BJ (cell line): ENCODE data around the gene LHB. TPM values are rescaled to one million over a fixed set of nuclear protein-coding genes. Genes with fewer than 3 reads are reported as not detected.
A peak's percentile ranks its signal among the peaks of the same experiment; 100 is the strongest.

Experiments
- CTCF ChIA-PET: fragments of 350-600 bp; formaldehyde crosslinking; extraction: SDS; loops from one replicate; lab custom pipeline; 2021; ENCODE audit warnings: antibody characterized with exemption, inconsistent platforms; lab: Yijun Ruan, JAX
- POLR2A ChIA-PET: fragments of 300-600 bp; sonication (Branson Sonifier 250); formaldehyde crosslinking; extraction: SDS; loops from one replicate; lab custom pipeline; 2021; ENCODE audit warnings: antibody characterized with exemption; lab: Charles Lee
- DNase-seq: peaks from one replicate; pipeline ENCODE4 v3.0.0-alpha.2; 2011; ENCODE audit warnings: low read depth
- H3K27me3 ChIP-seq: 2 replicates; pipeline ENCODE4 v1.6.0; 2011; ENCODE audit warnings: low read length; ENCODE audit not compliant: control insufficient read depth, insufficient read depth
- H3K36me3 ChIP-seq: 2 replicates; pipeline ENCODE4 v1.5.1; 2011; ENCODE audit warnings: low read length; ENCODE audit not compliant: control insufficient read depth, insufficient read depth
- H3K4me3 ChIP-seq: 2 replicates; pipeline ENCODE4 v1.5.1; 2011; ENCODE audit warnings: low read depth, mild to moderate bottlenecking, control low read depth, low read length
- polyA plus RNA-seq: library from polyadenylated mRNA; depleted of rRNA; stranded (reverse); fragments of >200 nt; gene quantifications from 2 replicates; pipeline ENCODE4 v1.2.3, GENCODE V29; 2011
- TF ChIP-seq, protein P1 (sequence below): IDR thresholded peaks from 2 replicates; pipeline ENCODE4 v1.5.1; 2011; ENCODE audit warnings: low read depth, mild to moderate bottlenecking, control low read depth, inconsistent platforms, low read length, moderate library complexity; ENCODE audit not compliant: insufficient read depth

The LHB gene
- polyA plus RNA-seq, 1 experiment = not detected

GRCh38 chr19:49017666-49018351, 918 bp upstream of the LHB start:
- ChIA-PET CTCF (interaction anchor here (0.9 to 6.1 kb wide), 11 partner anchors 9 to 236 kb away, joined by 3 to 34 read pairs (median 3); partner anchors contain the start of gene RUVBL2), POLR2A (no interaction called here)
- Histone ChIP-seq H3K4me3 (peak overlapping the region; percentile 45), H3K36me3 (peaks cover 3% of the 10 kb centered on the region; the same call in 1 of the 2 replicates), H3K27me3 (no peaks in the 10 kb centered on the region)
- no peak for DNase-seq
- TF ChIP-seq, protein P1, sequence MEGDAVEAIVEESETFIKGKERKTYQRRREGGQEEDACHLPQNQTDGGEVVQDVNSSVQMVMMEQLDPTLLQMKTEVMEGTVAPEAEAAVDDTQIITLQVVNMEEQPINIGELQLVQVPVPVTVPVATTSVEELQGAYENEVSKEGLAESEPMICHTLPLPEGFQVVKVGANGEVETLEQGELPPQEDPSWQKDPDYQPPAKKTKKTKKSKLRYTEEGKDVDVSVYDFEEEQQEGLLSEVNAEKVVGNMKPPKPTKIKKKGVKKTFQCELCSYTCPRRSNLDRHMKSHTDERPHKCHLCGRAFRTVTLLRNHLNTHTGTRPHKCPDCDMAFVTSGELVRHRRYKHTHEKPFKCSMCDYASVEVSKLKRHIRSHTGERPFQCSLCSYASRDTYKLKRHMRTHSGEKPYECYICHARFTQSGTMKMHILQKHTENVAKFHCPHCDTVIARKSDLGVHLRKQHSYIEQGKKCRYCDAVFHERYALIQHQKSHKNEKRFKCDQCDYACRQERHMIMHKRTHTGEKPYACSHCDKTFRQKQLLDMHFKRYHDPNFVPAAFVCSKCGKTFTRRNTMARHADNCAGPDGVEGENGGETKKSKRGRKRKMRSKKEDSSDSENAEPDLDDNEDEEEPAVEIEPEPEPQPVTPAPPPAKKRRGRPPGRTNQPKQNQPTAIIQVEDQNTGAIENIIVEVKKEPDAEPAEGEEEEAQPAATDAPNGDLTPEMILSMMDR = peak; percentile 74

- H3K36me3 ChIP-seq = peaks cover 11% of the 10 kb centered on the region
- ChIA-PET CTCF (interaction anchor here (1.4 kb wide), 1 partner anchor 16 kb away, joined by 5 read pairs; no protein-coding TSS in a partner anchor), POLR2A (no interaction called here)
- no peak overlapping the region for H3K4me3 ChIP-seq
- no peak for DNase-seq
- H3K27me3 ChIP-seq = no peaks in the 10 kb centered on the region
- TF ChIP-seq, protein P1 = no peak
Measured at GRCh38 chr19:49016067-49016839, 638 bp downstream of the LHB start.

DNA sequence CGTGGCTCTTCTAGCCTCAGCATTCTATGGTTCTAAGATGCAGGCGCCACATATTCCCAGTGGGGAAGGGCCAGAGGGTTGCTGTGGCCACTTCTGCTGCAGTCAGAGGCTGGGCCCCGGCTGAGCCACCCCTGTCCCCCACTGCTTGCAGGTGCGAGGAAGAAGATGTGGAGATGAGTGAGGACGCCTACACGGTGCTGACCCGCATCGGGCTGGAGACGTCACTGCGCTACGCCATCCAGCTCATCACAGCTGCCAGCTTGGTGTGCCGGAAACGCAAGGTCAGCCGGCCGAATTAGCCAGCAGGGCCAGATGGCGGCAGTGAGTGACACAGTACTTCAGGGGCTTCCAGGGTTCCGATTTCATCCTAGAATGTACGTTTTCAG, 2.0 kb downstream of the LHB start:
- no peaks in the 10 kb centered on the region for H3K27me3 ChIP-seq
- H3K4me3 ChIP-seq = no peak overlapping the region
- ChIA-PET CTCF (no interaction called here), POLR2A (no interaction called here)
- H3K36me3 ChIP-seq = peaks cover 15% of the 10 kb centered on the region
- TF ChIP-seq, protein P1 = no peak
- DNase-seq = no peak

GRCh38 chr19:49014123-49014869, 2.6 kb downstream of the LHB start:
- CTCF ChIA-PET = interaction anchor here (3.3 kb wide), 1 partner anchor 14 kb away, joined by 24 read pairs; no protein-coding TSS in a partner anchor
- TF ChIP-seq, protein P1 = no peak
- DNase-seq = no peak
- POLR2A ChIA-PET = no interaction called here
- Histone ChIP-seq H3K27me3 (no peaks in the 10 kb centered on the region), H3K4me3 (no peak overlapping the region), H3K36me3 (peaks cover 17% of the 10 kb centered on the region)

- DNase-seq = no peak
- H3K27me3 ChIP-seq = no peaks in the 10 kb centered on the region
- ChIA-PET CTCF (interaction anchor here (1.5 to 3.6 kb wide), 3 partner anchors 11 to 13 kb away, joined by 7 to 31 read pairs (median 24); no protein-coding TSS in a partner anchor), POLR2A (no interaction called here)
- H3K36me3 ChIP-seq = peaks cover 26% of the 10 kb centered on the region
- H3K4me3 ChIP-seq = no peak overlapping the region
- TF ChIP-seq, protein P1 = no peak
Measured at GRCh38 chr19:49011194-49011593, 5.7 kb downstream of the LHB start.
